Measurements from ENCODE around the gene EDN3. TPM values are rescaled to one million over a fixed set of nuclear protein-coding genes. Genes with fewer than 3 reads are reported as not detected.

Gene EDN3
- total RNA-seq, 1 experiment from 2014 or later, result 41.8 TPM

- Histone ChIP-seq H3K9me3 (no peaks in the 10 kb centered on the region), H3K27me3 (replicated peaks; ENCODE audit: control insufficient read depth, insufficient read depth, low read length) (no peaks in the 10 kb centered on the region), H3K4me1 (no peaks in the 10 kb centered on the region), H3K36me3 (ENCODE audit: control insufficient read depth, insufficient read depth, low read length) (no peaks in the 10 kb centered on the region), H3K4me3 (ENCODE audit: low read depth, low read length) (no peak overlapping the region)
- no peak for TF ChIP-seq CTCF (IDR thresholded peaks at IDR 0.05; ENCODE audit: insufficient read depth in 1 of 2, low read depth in 1 of 2, low read length in 1 of 2, severe bottlenecking in 1 of 2, unreplicated experiment in 1 of 2)
- DNase-seq, result no peak
- ChIA-PET CTCF (no interaction called here), POLR2A (no interaction called here)
- no TSS peak for BruUV-seq (replicated peaks)
- Mint-ChIP-seq H3K4me1 (ENCODE audit: low read depth, unreplicated experiment) (peaks cover 11% of the 10 kb centered on the region), H3K4me3 (ENCODE audit: unreplicated experiment) (no peak overlapping the region), H3K36me3 (ENCODE audit: insufficient read depth, unreplicated experiment) (no peaks in the 10 kb centered on the region), H3K27ac (ENCODE audit: unreplicated experiment) (no peak overlapping the region), H3K9me3 (ENCODE audit: unreplicated experiment) (no peaks in the 10 kb centered on the region), H3K27me3 (ENCODE audit: insufficient read depth, unreplicated experiment) (peaks cover 10% of the 10 kb centered on the region)
- intact Hi-C loops (cut with micrococcal nuclease; ENCODE audit: unreplicated experiment), result no loop called here
These were observed 71.0 kb downstream of the EDN3 start for GRCh38 chr20:59371431-59371830.

- POLR2A ChIA-PET, result no interaction called here
These were observed 73.8 kb downstream of the EDN3 start for GRCh38 chr20:59374261-59374660.

GRCh38 chr20:59375541-59375940 lies 75.1 kb downstream of the EDN3 start:
- Histone ChIP-seq H3K4me1 (no peaks in the 10 kb centered on the region), H3K4me3 (ENCODE audit: low read depth, low read length) (no peak overlapping the region), H3K36me3 (ENCODE audit: control insufficient read depth, insufficient read depth, low read length) (no peaks in the 10 kb centered on the region), H3K9me3 (no peaks in the 10 kb centered on the region), H3K27me3 (replicated peaks; ENCODE audit: control insufficient read depth, insufficient read depth, low read length) (no peaks in the 10 kb centered on the region)
- intact Hi-C loops (cut with micrococcal nuclease; ENCODE audit: unreplicated experiment), result no loop called here
- ChIA-PET POLR2A (no interaction called here), CTCF (no interaction called here)
- Mint-ChIP-seq H3K27me3 (ENCODE audit: insufficient read depth, unreplicated experiment) (peaks cover 10% of the 10 kb centered on the region), H3K27ac (ENCODE audit: unreplicated experiment) (no peak overlapping the region), H3K9me3 (ENCODE audit: unreplicated experiment) (no peaks in the 10 kb centered on the region), H3K4me1 (ENCODE audit: low read depth, unreplicated experiment) (peaks cover 11% of the 10 kb centered on the region), H3K4me3 (ENCODE audit: unreplicated experiment) (no peak overlapping the region), H3K36me3 (ENCODE audit: insufficient read depth, unreplicated experiment) (no peaks in the 10 kb centered on the region)
- BruUV-seq (replicated peaks), result no TSS peak
- no peak for DNase-seq
- TF ChIP-seq CTCF (IDR thresholded peaks at IDR 0.05; ENCODE audit: insufficient read depth in 1 of 2, low read depth in 1 of 2, low read length in 1 of 2, severe bottlenecking in 1 of 2, unreplicated experiment in 1 of 2), result no peak

More at GRCh38 chr20:59374261-59374660, 73.8 kb downstream of the EDN3 start:
- Histone ChIP-seq H3K4me3 (ENCODE audit: low read depth, low read length) (no peak overlapping the region), H3K27me3 (replicated peaks; ENCODE audit: control insufficient read depth, insufficient read depth, low read length) (no peaks in the 10 kb centered on the region), H3K4me1 (no peaks in the 10 kb centered on the region), H3K36me3 (ENCODE audit: control insufficient read depth, insufficient read depth, low read length) (no peaks in the 10 kb centered on the region), H3K9me3 (no peaks in the 10 kb centered on the region)
- BruUV-seq (replicated peaks), result no TSS peak
- H3K36me3 Mint-ChIP-seq (ENCODE audit: insufficient read depth, unreplicated experiment), result no peaks in the 10 kb centered on the region
- TF ChIP-seq CTCF (IDR thresholded peaks at IDR 0.05; ENCODE audit: insufficient read depth in 1 of 2, low read depth in 1 of 2, low read length in 1 of 2, severe bottlenecking in 1 of 2, unreplicated experiment in 1 of 2), result no peak
- no peak for DNase-seq
- intact Hi-C loops (cut with micrococcal nuclease; ENCODE audit: unreplicated experiment), result no loop called here
- no peak overlapping the region for H3K27ac Mint-ChIP-seq (ENCODE audit: unreplicated experiment)
- CTCF ChIA-PET, result no interaction called here
- H3K4me1 Mint-ChIP-seq (ENCODE audit: low read depth, unreplicated experiment), result peaks cover 11% of the 10 kb centered on the region
- H3K9me3 Mint-ChIP-seq (ENCODE audit: unreplicated experiment), result no peaks in the 10 kb centered on the region
- peaks cover 7% of the 10 kb centered on the region for H3K27me3 Mint-ChIP-seq (ENCODE audit: insufficient read depth, unreplicated experiment)
- H3K4me3 Mint-ChIP-seq (ENCODE audit: unreplicated experiment), result no peak overlapping the region

Other genes with a start within 250 kb of the EDN3 start
- gene ZNF831, start 136.8 kb upstream of the EDN3 start, total RNA-seq (2022), result not detected in 2 replicates